Activated T-cell treated with anti-CD3 and anti-CD28 coated beads, Interleukin-2, amount 50 U/mL, for 4 hours (primary cell): Measurements from ENCODE around the gene CCM2. TPM values are rescaled to one million over a fixed set of nuclear protein-coding genes. Genes with fewer than 3 reads are reported as not detected.
A peak's percentile ranks its signal among the peaks of the same experiment; 100 is the strongest.

Source experiments
- ATAC-seq, 2 donors: fragments of 200-7000 bp; cut with Tn5 transposase; one replicate each; pipeline ENCODE4 v1.10.0; 2021
- DNase-seq: peaks from one replicate; pipeline ENCODE4 v3.0.0-alpha.2; 2020
- H3K27me3 Mint-ChIP-seq: one replicate; pipeline ENCODE4 v1.8.0; 2021; ENCODE audit warnings: low read depth, mixed read lengths
- H3K36me3 Mint-ChIP-seq: one replicate; pipeline ENCODE4 v1.8.0; 2022; ENCODE audit warnings: mixed read lengths; ENCODE audit not compliant: insufficient read depth
- H3K4me1 Mint-ChIP-seq: one replicate; pipeline ENCODE4 v1.8.0; 2021; ENCODE audit warnings: low read depth, mixed read lengths
- H3K4me3 Mint-ChIP-seq: one replicate; pipeline ENCODE4 v1.8.0; 2021; ENCODE audit warnings: mild to moderate bottlenecking, moderate library complexity, mixed read lengths
- H3K9me3 Mint-ChIP-seq: one replicate; pipeline ENCODE4 v1.8.0; 2021; ENCODE audit warnings: mixed read lengths
- total RNA-seq, 3 donors: library from RNA; stranded (reverse); gene quantifications; one replicate each; pipeline ENCODE4 v1.2.1, GENCODE V29; 2021

The CCM2 gene
- total RNA-seq, 3 donors from 2014 or later: 35.9 to 38.2 (median 36.6) TPM

DNA sequence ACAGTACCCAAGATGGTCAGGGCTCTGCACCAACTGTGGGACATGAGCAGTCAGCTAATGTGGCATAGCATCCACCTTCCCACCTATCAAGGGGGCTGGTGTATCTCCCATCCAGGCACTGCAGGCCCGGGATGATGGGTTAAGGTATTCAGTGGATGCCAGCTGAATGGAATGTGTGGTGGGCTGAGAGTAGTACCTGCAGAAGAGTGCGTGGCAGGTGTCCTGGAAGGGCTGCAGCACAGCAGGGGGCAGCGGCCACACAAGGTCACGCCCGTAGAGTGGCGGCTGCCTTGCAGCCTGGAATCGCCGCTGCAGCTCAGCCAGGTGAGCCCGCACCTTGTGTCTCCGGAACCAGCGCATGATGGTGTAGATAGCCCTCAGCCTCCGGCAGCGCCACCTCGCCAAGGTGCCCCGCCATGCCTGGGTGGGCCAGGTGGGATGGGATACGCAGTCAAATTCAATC lies 34.5 kb upstream of the CCM2 start:
- Mint-ChIP-seq H3K36me3 (peaks cover 20% of the 10 kb centered on the region), H3K9me3 (no peaks in the 10 kb centered on the region), H3K27me3 (no peaks in the 10 kb centered on the region), H3K4me1 (peaks cover 4% of the 10 kb centered on the region), H3K4me3 (no peak overlapping the region)
- ATAC-seq (no peak), DNase-seq (no peak)

DNA sequence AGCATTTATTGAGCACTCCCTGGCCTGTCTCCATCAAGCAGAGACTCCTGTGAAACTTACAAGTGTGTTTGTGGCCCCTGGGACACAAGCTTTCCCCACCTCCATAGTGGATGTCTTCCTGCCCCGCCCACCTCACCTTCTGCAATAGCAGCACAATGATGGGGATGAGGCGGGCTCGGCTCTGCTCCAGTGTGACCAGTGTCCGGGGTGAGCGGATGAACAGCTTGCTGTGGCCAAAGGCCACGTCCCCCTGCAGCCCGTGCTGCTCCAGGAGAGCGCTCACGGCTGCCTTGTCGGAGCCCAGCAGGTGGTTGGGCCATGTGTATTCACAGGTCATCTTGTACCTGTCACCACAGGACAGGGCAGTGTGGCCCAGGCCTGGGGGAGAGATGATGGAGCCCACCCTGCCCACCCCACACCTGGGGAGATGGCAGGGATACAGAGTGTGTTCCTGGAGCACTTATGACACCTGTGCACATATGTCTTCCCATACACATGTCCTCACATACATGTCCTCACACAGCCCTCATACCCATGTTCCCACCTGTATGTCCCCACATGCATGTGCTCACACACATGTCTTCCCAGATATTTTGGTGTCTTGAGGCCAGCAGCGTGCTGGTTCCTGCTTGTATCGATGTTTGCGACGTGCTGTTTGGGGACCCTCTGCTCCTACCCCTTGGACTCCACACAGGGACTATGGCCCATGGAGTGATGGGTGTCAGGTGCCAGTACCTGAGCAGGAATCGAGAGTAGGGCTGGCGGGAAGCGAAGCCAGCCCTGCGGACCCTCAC lies 33.9 kb upstream of the CCM2 start:
- Mint-ChIP-seq H3K36me3 (peaks cover 21% of the 10 kb centered on the region), H3K9me3 (no peaks in the 10 kb centered on the region), H3K27me3 (no peaks in the 10 kb centered on the region), H3K4me3 (no peak overlapping the region), H3K4me1 (peaks cover 3% of the 10 kb centered on the region)
- no peak for ATAC-seq
- DNase-seq: no peak

DNA sequence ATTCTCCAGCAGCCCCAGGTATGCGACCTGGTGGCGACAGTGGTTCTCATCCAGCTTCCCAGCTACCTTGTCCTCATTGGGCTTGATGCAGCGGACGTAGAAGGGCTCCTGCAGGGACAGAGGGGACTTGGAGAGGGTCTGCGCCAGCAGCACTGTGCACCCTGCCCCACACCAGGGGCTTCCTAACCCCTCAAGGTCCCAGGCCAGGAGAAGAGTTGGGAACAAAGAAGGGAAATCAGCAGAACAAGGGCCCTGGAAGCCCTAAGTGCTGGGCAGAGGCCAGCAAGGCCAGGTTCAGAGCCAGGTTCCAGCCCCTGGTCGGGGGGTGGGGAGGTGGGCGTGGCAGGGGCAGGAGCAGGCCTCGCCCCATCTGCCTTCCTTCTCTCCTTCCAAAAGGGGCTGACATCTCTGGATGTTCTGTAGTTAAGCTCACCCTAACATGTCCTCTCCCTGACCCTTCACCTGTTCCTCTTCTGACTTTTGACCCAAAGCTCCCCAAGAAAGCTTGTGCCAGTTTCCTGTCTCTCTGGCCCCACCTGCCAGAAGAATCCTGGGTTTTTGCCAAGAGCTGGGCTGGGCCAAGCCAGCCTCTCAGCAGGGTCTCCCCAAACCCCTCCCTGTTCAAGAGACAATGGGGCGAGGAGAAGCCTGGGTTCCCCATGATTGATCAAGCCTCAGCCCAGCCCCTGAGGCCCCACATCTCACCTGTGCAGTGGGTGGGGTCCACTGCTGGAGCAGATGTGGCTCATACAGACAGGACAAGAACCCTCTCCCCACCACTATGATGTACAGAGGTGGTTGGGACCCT lies 33.1 kb upstream of the CCM2 start:
- H3K27me3 Mint-ChIP-seq: no peaks in the 10 kb centered on the region
- peaks cover 4% of the 10 kb centered on the region for H3K4me1 Mint-ChIP-seq
- peaks cover 21% of the 10 kb centered on the region for H3K36me3 Mint-ChIP-seq
- DNase-seq (no peak), ATAC-seq (no peak)
- no peaks in the 10 kb centered on the region for H3K9me3 Mint-ChIP-seq
- H3K4me3 Mint-ChIP-seq: no peak overlapping the region

DNA sequence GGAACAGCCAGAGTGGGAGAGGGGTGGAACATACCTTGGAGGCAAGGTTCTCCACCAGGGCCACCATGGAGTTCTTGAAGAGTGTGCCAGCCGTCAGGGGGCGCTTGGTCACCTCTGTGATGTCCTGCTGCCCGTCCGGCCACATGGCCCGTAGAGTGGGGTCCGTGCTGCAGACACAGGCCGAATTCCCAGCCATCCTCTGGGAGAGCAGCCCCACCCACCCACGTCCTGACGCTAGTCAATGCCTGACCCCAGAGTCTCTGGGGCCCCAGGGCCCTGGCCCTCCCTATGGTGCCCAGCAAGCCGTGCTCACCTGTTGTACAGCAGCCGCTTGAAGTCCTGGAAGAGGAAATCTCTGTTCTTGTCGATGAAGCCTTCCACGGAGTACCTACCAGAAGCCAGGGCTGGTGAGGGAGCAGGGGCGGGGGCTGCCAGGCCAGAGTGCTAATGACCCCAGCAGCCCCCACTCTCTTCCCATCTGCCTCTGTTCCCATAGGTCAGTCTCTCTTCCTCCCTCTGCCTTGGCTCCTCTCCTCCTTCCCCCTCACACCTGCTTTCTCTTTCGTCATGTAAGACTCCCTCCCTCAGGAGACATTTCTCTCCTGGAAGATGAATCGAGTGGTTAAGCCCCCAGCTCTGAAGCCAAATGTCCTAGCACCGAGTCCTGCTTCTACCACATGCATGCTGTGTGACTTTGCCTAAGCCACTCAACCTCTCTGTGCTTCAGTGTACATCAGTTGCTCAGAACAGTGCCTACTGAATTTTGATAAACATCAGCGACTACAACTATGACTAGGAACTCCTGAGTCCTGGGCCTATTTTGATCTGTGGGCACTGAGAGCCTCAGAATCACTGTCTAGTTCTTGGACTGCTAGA lies 32.2 kb upstream of the CCM2 start:
- no peak for DNase-seq
- Mint-ChIP-seq H3K4me3 (no peak overlapping the region), H3K9me3 (no peaks in the 10 kb centered on the region), H3K4me1 (peaks cover 5% of the 10 kb centered on the region), H3K36me3 (peaks cover 21% of the 10 kb centered on the region), H3K27me3 (no peaks in the 10 kb centered on the region)
- no peak for ATAC-seq

DNA sequence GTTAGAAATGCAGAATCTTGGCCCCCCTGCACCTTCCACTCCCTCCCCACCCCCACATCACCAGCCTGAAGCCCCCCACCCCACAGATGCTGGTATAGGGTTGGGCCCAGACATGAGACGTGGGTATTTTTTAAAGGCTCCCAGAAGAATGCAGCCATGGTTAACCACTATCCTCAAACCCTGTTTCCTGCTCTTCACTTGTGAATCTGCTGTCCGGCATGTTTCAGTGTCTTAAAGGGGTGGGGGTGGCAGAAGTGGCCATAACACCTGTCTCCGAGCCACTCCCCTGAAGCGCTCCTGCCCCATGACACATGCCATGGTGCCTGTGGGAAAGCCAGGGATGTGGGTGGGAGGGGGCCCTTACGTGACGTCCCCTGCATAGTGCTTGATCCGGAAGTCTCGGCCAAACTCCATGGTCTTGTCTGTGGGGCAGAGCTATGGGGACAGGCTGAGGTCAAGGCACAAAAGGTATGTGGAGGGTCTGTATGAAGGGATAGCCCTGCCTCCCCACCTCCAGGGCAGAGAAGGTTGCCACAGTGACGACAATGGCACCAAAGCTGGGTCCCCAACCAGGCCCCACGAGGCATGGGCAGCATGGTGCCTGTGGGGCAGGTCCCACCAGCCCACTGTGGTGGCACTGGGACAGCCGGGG lies 30.8 kb upstream of the CCM2 start:
- Mint-ChIP-seq H3K4me1 (peaks cover 8% of the 10 kb centered on the region), H3K36me3 (peaks cover 18% of the 10 kb centered on the region), H3K4me3 (no peak overlapping the region), H3K27me3 (no peaks in the 10 kb centered on the region), H3K9me3 (no peaks in the 10 kb centered on the region)
- ATAC-seq (no peak), DNase-seq (no peak)

DNA sequence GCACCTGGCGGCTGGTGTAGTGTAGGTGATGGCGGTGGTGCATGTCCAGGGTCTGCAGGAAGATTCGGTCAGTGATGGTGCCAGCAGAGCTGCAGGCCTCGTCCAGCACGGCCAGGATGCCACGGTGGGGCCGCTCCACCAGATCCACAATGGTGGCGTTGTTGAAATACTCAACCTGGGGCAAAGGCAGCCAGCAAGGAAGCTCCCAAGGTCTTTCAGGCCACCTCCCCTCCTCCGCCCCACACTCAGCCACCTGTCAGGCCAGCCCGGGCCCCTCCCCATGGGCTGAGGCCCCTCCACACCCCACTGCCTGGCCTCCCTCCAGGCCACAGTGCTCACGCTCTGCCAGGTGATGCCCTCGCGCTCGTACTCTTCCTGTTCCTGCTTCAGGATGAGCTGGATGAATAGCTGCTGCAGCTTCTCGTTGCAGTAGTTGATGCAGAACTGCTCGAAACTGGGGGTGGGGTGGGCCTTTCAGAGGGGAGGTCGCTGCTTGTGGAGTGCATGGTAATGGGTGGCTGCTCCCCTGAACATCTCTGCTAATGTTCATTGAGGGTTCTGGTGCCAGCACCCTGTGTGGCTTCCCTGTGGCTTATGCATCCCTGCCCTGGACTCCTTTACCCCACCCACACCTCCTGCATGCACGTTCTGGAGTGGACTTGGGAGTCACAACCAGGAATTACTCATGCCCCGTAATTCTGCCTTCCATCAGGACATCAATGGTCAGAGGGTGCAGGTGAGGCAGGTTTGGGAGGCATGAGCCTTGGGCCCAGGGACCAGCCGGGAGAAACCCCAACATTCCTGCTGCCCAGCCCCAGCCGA lies 30.1 kb upstream of the CCM2 start:
- no peaks in the 10 kb centered on the region for H3K27me3 Mint-ChIP-seq
- H3K4me1 Mint-ChIP-seq: peaks cover 13% of the 10 kb centered on the region
- DNase-seq (no peak), ATAC-seq (no peak)
- no peak overlapping the region for H3K4me3 Mint-ChIP-seq
- peaks cover 21% of the 10 kb centered on the region for H3K36me3 Mint-ChIP-seq
- no peaks in the 10 kb centered on the region for H3K9me3 Mint-ChIP-seq

DNA sequence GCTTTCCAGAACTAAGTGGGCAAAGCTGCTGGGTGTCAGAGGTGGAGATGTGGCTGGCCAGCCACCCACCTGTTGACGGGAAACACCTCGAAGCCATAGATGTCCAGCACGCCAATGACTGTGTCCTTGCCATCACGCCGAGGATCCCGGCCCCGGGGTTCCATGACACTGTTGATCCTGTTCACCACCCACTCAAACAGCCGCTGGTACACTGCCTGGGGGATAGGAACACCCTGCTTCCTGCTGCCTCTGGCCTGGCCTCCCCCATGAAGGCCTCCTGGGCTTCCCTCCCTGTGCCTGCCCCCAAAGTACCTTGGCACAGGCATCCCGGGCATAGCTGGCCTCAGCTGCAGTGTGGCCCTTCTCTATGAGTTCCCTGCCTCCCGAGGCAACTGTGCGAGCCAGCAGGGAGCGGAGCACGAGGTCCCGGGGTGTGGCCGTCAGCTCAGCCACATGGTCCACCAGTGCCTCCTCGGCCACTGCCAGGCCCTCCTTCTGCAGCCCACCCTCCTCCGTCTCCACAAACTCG lies 29.4 kb upstream of the CCM2 start:
- Mint-ChIP-seq H3K36me3 (peaks cover 19% of the 10 kb centered on the region), H3K9me3 (no peaks in the 10 kb centered on the region), H3K4me1 (peaks cover 17% of the 10 kb centered on the region), H3K4me3 (no peak overlapping the region), H3K27me3 (no peaks in the 10 kb centered on the region)
- ATAC-seq (no peak), DNase-seq (no peak)

DNA sequence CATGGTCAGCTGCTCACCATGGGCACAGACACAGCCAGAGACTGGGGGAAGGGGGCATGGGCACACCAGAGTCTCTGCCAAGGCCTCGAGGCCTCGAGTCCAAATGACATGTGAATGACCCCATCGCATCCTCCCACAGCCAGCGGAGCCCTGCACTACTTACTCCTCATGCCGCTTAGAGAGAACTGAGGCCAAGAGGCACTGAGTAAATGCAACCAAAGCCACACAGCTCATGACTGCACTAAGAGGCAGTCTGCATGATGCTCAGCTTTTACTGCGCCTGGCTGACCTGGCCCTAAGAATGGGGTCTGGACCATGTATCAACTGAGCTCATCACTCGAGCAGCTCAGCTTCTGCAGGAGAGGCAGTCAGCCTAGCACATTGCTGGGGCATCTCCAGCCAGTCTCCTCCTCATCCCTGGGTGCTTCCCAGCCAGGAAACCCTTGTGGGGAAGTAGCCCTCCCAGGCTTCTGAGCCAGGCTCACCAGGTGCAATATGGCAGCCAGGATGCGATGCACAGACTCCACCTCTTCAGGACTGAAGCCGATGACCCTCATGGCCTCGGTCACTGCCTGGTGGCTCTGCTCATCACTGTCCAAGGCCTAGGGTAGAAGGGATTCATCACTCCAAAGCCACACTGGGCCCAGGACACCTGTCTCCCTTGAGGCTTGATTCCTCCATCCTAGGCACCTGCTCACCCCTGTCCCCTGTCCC lies 28.7 kb upstream of the CCM2 start:
- Mint-ChIP-seq H3K9me3 (no peaks in the 10 kb centered on the region), H3K36me3 (peaks cover 19% of the 10 kb centered on the region), H3K27me3 (no peaks in the 10 kb centered on the region), H3K4me1 (peaks cover 23% of the 10 kb centered on the region), H3K4me3 (no peak overlapping the region)
- no peak for ATAC-seq
- no peak for DNase-seq

DNA sequence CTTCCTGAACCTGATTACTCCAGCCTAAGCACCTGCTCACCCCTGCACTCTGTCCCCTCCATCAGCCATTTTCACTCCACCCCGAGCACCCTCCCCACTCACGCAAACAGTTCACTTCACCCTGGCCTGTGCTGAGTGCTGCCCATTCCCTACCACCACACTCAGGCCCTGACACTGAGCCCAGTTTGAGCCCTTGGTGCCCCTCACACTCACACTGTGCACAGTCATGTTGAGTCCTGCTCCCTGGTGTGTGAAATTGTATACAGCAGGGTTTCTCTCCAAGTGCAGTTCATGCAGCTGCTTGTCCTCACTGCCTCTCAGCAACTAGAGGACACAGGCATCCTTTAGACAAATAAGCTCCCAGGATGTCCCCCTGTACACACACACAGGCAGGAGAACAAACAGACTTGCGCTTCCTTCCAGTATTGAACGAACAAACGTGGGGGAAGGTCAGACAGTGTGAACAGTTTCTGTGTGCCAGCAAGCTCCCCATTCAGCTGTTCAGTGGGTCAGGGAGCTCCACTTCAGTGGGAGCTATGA lies 28.0 kb upstream of the CCM2 start:
- no peak overlapping the region for H3K4me3 Mint-ChIP-seq
- H3K36me3 Mint-ChIP-seq: peaks cover 20% of the 10 kb centered on the region
- no peaks in the 10 kb centered on the region for H3K9me3 Mint-ChIP-seq
- H3K4me1 Mint-ChIP-seq: peaks cover 29% of the 10 kb centered on the region
- ATAC-seq (no peak), DNase-seq (no peak)
- no peaks in the 10 kb centered on the region for H3K27me3 Mint-ChIP-seq

DNA sequence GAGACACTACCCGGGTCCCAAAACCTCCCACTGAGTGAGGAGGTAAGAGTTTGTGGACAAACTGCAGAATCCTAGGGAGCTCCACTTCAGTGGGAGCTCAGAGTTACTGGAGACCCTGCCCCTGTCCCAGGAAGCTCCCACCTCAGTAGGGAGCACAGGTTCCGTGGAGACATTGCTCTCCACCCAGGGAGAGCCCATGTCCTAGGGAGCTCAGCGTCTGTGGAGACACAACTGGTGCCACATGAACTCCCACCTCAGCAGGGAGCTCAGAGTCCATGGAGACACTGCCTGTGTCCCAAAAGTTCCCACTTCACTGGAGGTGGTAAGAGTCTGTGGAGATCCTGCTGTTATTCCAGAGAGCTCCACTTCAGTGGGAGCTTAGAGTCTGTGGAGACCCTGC lies 27.4 kb upstream of the CCM2 start:
- Mint-ChIP-seq H3K4me3 (no peak overlapping the region), H3K36me3 (peaks cover 20% of the 10 kb centered on the region), H3K4me1 (peaks cover 33% of the 10 kb centered on the region), H3K27me3 (no peaks in the 10 kb centered on the region), H3K9me3 (no peaks in the 10 kb centered on the region)
- ATAC-seq (no peak), DNase-seq (no peak)

DNA sequence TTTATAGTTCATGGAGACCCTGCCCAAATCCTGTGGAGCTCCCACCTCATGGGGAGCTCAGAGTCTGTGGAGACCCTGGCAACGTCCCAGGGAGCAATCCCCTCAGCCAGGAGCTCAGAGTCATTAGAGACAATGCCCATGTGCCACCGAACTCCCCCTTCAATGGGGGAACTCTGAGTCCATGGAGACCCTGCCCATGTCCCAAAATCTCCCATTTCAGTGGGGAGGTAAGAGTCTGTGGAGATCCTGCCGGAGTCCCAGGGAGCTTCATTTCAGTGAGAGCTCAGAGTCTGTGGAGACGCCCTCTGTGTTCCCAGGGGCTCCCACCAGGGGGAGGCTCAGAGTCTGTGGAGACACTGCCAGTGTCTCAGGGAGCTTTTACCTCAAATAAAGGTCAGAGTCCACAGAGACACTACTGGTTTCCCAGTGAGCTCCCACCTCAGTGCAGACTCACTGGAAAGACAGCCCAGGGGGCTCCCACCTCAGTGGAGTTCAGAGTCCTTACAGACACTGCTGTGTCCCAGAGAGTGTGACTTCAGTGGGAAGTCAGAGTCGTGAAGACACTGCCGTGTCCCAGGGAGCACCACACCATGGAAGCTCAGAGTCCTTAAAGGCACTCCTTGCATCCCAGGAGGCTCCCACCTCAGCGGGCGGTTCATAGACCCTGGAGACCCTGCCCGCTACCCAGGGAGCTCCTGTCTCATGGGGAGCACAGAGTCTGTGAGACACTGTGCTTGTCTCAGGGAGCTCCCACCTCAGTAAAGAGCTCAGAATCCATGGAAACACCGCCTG lies 26.2 kb upstream of the CCM2 start:
- DNase-seq (peak; percentile 57), ATAC-seq (no peak)
- peaks cover 41% of the 10 kb centered on the region for H3K4me1 Mint-ChIP-seq
- no peaks in the 10 kb centered on the region for H3K27me3 Mint-ChIP-seq
- no peaks in the 10 kb centered on the region for H3K9me3 Mint-ChIP-seq
- H3K36me3 Mint-ChIP-seq: peaks cover 21% of the 10 kb centered on the region
- no peak overlapping the region for H3K4me3 Mint-ChIP-seq

DNA sequence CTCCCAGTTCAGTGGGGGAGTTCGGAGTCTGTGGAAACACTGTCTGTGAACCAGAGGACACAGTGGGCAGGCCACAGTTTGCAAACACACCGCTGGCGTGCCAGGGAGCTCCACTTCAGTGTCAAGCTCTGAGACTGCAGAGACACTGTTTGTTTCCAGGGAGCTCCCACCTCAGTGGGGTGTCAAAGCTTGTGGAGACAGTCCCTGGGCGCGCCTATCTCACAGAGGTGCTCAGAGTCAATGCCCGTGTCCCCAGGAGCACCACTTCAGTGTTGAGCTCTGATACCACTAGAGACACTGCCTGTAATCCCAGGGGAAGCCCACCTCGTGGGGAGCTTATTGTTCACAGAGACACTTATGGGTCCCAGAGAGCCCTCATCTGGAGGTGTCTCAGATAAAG lies 25.5 kb upstream of the CCM2 start:
- ATAC-seq (no peak), DNase-seq (no peak)
- no peak overlapping the region for H3K4me3 Mint-ChIP-seq
- peaks cover 21% of the 10 kb centered on the region for H3K36me3 Mint-ChIP-seq
- no peaks in the 10 kb centered on the region for H3K27me3 Mint-ChIP-seq
- no peaks in the 10 kb centered on the region for H3K9me3 Mint-ChIP-seq
- H3K4me1 Mint-ChIP-seq: peaks cover 48% of the 10 kb centered on the region
